ENCODE data around the gene TIMP1.

Gene TIMP1

DNA sequence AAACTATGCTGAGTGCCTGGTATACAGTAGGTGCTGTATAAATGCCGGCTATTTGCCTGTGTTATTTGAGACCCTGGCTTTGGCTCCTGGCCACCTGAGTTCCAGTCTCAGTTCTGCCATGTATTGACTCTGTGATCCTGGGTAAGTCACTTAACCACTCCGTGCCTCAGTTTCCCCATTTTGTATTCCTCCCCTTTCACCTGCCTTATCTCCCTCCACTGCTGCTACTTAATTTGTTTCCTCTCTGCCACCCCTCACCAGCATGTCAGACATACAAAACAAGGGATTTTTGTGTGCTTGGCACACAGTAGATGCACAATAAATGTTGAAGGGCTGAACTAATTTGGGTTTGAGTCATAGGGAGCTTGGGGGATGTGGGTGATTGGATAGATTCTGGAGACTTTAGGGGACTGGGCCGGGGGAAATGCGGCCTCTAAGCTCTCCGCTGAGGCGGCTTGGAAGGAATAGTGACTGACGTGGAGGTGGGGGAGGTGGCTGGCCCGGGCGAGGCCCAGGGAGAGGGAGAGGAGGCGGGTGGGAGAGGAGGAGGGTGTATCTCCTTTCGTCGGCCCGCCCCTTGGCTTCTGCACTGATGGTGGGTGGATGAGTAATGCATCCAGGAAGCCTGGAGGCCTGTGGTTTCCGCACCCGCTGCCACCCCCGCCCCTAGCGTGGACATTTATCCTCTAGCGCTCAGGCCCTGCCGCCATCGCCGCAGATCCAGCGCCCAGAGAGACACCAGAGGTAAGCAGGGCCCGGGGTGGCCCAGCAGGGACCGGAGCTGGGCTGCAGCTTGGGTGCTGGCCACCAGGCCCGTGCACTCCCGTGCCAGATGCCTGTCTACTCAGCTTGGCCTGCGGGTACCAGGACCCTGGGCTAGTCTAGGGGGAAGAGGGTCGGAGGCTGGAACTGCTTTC is at the start of gene TIMP1:
Gene TIMP1 (plus strand): TSS at position 706 of the 917 bp plus-strand sequence. CDS start 980 bp downstream, outside the sequence.
- peak; percentile 69 to 73 for DNase-seq (ENCODE audit: low read depth in 2 of 2)

DNA sequence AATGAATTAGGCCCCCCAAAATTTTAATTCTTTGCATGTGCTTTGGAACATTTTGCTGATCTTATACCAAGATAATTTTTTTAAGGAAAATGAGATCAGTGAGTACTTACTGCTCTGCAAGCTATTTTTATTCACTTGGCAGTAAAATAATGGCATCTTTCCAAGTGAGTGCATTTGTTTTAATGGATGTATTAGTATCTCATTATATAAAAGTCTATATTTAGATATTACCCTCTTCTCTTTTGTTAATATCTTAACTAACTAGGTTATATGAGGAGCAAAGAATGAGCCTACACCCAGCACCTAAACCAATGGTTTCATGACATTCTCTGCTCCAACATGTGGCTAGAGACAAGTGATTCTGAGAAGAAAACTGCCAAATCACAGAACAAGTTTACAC is 42.4 kb upstream of the TIMP1 start:
- DNase-seq (ENCODE audit: low read depth in 2 of 2), result no peak

DNA sequence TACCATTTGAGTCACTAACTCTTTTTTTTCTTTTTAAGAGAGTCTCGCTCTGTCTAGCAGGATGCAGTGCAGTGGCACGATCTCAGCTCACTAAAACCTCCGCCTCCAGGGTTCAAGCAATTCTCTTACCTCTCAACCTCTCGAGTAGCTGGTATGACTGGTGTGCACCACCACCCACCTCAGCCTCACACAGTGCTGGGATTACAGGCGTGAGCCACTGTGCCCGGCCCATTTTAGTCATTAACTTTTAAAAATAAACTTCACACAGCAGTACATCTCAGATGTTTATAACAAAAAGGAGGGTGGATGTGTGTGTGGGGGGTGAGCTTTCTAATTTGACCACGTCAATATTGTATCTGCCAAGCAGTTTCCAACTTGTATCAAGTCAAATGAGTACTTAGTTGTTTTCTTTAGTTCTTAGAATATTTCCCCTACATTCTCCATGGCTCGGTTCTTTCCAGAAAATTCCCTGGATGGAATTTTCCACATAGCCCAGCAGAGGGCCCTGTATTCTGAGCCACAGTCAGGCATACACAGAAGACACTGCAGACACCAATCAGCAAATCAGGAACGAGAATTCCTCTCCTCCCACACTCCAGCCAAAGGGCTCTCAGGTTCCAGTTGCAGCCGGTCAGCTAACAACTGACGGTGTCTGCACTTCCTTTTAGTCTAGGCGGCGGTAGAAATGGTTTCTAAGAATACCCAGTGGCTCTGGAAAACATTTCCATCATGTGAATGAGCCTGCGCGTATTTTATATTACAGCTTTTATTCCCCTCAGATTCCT is 41.3 kb upstream of the TIMP1 start:
- DNase-seq (ENCODE audit: low read depth in 2 of 2), result no peak

DNA sequence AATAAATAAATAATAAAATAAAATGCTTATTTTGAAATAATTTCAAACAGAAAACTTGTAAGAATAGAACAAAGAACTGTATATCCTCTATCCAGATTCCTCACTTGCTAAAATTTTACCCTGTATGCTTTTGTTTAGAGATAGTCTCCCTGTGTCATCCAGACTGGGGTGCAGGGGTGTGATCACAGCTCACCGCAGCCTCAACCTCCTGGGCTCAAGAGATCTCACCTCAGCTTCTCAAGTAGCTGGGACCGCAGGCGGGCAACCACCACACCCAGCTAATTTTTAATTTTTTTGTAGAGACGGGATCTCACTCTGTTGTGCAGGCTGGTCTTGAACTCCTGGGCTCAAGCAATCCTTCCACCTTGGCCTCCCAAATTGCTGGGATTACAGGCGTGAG is 38.7 kb upstream of the TIMP1 start:
- no peak for DNase-seq (ENCODE audit: low read depth in 2 of 2)

DNA sequence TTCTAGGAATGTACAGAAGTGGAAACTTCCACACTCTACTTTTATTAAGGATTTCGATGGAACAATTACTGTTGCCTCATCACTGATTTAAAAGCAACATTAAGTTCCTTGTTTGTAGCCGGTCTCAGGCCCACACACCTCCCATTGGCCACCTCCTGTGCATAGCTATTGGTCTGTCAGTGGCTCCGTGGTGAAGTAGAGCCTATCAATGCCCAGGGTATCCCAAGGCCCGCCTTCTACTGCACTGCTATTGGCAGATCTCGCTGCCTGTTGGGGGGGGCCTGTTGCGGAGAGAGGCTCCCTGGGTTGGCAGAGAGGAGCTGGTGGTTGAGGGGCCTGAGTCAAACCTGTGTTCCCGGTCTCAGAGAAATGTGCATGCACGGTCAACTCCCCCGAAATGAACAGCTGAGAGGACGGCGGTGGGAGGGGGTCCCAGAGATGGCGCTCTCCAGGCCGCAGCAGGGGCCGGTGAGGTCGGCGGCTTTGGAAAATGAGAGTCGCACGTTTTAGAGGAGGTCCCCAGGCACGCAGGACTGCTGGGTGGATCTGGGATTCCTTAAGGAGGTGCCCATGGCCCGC is 26.1 kb upstream of the TIMP1 start:
- DNase-seq (ENCODE audit: low read depth in 2 of 2), result peak; percentile 55 to 65

DNA sequence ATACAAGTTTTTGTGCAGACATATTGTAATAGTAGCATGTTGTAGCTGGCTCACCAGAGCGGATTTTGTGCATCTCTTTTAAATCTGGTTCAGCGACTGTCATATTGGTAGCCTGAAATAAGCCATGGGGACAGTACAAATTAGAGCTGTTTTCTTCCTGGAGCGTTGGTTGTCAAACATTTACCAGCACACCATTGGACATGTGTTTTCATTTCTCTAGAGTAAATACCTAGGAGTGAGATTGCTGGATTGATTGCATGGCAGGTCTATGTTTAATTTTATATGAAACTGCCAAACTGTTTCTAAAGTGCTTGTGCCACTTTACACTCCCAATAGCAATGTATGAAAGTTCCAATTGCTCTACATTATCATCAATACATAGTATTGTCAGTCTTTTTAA is 23.8 kb upstream of the TIMP1 start:
- DNase-seq (ENCODE audit: low read depth in 2 of 2), result no peak

DNA sequence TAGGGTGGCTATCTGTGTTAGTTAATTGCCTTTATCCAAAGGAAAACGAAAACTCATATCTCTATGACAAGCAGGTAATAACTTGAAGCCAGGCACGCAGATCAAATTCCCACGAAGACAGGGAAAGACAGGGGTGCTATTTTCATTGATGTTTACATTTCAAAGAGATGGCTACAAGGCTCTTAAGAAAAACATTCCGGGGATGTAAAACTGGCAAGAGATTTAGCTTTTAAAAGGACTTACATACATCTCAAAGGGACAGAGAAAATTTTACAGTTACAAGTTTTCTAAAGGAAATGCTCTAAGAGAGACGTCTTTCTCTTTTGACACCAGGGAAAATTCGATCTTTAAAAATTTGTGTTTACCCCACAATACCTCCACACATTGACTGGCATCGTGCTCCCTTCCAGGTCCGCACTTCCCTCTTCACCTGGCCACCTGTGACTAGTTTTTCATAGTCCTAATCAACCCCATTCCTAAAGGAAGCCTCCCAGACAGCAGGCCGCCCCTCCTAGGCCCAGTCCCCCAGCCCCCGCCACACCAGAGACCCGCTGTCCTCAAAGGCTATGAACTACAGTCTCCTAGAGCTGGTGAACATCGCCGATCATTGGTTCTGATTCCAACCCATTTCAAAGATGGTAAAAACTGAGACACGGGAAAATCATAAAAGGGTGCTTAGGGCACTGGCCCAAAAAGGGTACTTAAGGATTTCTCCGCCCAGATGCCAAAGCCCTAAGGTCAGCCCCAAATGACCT is 21.9 kb upstream of the TIMP1 start:
- DNase-seq (ENCODE audit: low read depth in 2 of 2), result no peak

DNA sequence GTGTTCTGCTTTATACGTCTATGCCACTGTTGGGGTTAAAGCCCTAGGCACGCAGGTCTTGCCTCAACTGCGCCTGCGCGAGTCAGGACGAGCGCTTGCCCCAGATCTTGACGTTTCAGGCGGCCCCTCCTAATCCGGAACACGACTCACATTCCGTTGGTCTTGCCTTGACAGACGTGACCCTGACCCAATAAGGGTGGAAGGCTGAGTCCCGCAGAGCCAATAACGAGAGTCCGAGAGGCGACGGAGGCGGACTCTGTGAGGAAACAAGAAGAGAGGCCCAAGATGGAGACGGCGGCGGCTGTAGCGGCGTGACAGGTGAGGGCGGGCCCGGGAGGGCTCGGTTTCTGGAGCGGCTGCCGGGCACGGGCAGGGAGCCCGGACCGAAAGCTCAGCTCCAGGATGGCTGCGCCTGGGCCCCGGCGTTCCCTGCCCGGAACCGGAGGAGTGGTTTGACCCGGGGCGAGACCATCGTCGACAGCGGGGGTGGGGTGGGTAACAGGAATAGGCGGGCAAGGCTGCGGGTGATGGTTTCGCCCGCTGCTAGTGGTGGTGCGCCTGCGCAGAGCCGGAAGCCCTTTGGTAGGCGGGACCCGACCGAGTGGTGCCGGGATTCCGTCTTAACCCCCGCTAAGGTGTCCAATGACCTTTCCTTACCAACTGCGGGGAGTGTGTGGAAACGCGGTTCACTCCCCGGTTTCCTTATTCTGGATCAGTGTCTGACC is 21.1 kb upstream of the TIMP1 start, which contains the start of gene ARAF:
Gene ARAF (plus strand): TSS at position 272 of the 725 bp plus-strand sequence. CDS start 1,763 bp downstream, outside the sequence.
- peak; percentile 84 to 90 for DNase-seq (ENCODE audit: low read depth in 2 of 2)

DNA sequence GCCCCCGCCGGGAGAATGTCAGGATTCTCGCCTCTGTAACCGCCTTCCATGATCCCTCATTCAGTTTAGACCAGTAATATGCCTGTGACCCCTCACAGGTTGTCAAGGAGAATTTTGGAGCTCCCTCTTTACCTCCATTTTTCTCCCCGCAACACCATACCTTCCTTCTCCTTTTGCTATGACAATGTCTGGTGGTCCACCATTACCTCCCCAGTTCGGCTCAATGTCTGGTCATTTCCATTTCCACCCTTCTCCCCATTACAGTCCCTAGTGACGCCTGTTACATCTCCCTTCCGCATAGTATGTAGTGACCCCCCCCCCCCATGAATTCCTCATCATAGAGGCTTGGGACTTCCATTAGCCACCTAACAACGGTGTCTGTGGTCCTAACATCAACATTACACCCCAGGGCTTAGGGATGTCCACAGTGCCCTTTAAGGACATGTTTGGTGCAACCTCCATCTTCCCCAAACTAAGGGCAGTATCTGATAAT is 20.5 kb upstream of the TIMP1 start:
- DNase-seq (ENCODE audit: low read depth in 2 of 2), result no peak

DNA sequence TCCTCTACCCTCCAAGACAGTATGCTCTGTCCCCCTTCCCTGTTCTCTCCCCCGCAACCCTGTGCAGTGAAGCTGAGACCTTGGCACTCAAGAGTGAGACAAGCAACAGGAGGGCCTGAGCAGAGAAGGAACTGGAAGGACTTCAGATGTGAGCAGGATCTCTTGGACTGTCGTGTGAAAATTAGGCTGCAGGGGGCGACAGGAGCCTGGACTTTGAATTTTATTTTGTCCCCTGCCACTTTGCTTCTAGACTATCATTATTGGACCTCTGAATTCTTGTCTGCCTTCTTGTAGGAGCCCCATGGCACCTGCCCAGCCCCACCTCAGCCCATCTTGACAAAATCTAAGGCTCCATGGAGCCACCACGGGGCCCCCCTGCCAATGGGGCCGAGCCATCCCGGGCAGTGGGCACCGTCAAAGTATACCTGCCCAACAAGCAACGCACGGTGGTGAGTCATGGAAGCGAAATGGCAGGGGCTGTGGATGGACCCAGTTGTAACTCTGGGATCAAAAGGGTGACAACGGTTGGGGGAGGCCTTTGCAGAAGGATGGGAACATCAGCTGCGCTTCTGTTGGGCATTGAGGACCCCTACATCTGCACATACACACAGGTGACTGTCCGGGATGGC is 19.5 kb upstream of the TIMP1 start:
- DNase-seq (ENCODE audit: low read depth in 2 of 2), result peak in 1 of 2 donors; percentile 10

DNA sequence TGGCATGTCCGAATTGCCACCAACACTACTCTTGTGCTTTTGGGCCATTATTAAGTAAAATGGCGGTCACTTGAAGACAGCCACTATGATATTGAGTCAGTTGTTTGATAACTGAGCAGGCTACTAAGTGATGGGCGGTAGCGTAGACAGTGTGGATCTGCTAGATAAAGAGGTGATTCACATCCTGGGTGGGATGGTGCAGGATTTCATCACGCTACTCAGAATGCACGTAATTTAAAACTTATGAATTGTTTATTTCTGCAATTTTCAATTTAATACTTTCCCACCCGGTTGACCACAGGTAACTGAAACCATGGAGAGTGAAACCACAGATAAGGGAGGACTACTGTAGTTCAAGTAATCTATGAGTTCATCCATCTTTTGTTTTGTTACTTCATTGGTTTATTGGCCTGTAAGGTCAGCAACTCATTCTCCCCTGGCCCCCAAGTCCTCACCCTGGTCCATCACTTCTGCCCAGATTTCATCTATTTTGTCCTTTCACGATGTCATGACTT is 18.4 kb upstream of the TIMP1 start:
- DNase-seq (ENCODE audit: low read depth in 2 of 2), result no peak

DNA sequence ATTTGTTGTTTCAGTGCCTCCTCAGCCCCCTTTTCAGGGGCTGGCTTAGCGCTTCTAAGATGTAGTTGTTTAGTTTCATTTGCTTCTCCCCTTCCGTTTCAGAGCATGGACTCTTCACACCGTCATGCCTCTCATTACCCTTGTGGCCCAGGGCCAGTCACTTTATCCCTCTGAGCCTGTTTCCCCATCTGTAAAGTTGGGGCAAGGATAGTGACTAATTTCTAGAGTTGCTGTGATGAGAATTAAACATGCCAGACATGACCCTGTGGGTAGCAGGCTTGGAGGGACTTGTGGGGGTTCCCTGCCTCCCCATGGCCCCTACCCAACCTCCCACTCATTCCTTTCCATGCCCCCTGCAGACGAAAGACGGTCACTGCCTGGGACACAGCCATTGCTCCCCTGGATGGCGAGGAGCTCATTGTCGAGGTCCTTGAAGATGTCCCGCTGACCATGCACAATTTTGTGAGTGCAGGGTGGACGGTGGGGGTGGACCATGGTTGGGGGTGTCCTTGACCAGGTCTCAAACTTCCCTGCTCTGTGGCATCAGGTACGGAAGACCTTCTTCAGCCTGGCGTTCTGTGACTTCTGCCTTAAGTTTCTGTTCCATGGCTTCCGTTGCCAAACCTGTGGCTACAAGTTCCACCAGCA is 17.7 kb upstream of the TIMP1 start:
- no peak for DNase-seq (ENCODE audit: low read depth in 2 of 2)

DNA sequence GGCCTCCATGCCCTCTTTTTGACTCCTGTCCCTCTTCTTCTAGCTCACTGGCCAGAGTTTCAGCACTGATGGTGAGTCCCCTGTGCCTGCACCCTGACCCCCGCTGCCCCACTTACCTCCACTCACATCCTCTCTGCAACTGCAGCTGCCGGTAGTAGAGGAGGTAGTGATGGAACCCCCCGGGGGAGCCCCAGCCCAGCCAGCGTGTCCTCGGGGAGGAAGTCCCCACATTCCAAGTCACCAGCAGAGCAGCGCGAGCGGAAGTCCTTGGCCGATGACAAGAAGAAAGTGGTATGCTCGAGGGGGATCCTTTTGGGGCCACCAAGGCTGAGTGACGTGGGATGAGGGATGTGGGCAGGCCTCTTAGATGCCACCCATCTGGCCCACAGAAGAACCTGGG is 15.4 kb upstream of the TIMP1 start:
- DNase-seq (ENCODE audit: low read depth in 2 of 2), result no peak

DNA sequence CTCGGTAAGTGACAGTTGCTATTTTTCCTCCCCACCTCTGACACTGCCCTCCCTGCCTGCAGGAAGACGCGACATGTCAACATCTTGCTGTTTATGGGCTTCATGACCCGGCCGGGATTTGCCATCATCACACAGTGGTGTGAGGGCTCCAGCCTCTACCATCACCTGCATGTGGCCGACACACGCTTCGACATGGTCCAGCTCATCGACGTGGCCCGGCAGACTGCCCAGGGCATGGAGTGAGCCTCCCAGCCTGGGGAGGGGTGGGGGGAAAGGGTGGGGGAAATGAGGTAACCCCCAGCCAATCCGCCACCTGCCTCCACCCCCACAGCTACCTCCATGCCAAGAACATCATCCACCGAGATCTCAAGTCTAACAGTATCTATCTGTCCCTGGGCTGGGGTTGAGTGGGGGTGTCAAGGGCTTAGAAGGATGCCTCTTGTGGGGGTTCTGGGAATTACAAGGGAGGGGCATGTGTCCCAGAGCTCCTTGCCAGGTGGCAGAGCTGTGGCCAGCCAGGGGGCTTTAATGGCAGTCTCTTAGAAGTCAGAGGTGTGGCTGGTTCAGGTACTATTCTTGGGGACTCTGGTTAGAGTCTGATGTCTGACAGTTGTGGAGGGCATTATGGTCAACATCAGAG is 13.5 kb upstream of the TIMP1 start:
- peak in 1 of 2 donors; percentile 14 for DNase-seq (ENCODE audit: low read depth in 2 of 2)

DNA sequence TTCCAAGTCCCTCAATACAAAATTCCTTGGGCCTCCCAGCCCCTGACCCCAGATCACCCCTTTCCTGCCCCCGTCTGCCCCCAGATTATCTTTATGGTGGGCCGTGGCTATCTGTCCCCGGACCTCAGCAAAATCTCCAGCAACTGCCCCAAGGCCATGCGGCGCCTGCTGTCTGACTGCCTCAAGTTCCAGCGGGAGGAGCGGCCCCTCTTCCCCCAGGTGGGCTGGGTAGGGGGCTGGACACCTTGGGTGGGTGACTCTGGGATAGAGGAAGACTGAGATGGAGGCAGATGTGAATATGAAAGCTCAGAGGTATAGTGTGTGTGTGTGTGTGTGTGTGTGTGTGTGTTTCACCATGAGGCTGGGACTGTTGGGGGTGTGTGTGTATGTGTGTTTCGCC is 11.4 kb upstream of the TIMP1 start:
- DNase-seq (ENCODE audit: low read depth in 2 of 2), result no peak

DNA sequence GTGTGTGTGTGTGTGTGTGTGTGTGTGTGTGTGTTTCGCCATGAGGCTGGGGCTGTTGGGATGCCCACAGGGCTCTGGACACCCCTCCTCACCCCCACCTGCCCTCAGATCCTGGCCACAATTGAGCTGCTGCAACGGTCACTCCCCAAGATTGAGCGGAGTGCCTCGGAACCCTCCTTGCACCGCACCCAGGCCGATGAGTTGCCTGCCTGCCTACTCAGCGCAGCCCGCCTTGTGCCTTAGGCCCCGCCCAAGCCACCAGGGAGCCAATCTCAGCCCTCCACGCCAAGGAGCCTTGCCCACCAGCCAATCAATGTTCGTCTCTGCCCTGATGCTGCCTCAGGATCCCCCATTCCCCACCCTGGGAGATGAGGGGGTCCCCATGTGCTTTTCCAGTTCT is 11.0 kb upstream of the TIMP1 start:
- no peak for DNase-seq (ENCODE audit: low read depth in 2 of 2)

DNA sequence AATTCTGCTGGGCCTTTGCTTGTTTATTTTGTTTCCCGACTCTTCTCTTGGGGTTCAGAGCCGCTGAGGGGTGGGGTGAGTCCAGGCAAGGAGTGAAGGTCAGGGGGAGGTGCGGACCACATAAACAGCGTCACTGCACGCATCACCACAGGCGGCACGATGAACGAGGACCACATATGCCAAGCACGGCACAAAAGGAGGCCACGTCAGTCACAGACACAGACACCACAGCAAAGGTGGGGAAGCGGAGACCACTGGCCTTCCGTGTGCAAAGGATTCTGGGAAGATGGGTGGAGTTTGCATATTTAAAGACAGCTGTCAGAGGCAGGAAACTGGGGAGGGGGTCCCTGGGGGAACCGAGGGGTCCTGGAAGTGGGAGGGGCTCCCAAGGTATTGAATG is 10.3 kb upstream of the TIMP1 start:
- no peak for DNase-seq (ENCODE audit: low read depth in 2 of 2)

DNA sequence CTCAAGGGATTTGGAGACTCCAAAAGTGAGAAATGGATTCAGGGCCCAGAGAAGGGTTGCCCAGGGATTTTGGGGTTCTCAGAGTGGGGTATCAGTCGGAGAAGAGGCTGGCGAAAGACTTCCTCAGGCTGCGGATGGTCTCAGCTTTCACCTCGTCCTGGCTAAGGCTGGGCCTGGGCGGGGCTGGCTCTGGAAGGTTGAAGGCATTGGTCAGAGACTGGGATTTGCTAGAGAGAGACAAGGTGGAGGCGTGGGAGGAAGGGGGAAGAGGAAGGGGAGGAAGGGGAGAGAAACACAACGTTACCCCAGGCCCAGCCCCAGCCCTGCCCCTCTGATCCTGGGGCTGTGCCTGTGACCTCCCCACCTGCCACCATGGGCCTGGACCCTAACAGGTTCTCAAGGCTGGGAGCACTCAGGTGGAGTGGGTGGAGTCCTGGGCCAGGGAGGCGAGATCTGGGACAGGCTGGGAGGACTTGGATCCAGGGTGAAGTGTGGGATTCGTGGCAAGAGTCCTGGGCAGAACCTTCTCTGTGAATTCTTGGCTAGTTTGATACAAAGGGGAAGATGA is 9.4 kb upstream of the TIMP1 start:
- no peak for DNase-seq (ENCODE audit: low read depth in 2 of 2)
